ENCODE results near the gene FBXW8.

DNA sequence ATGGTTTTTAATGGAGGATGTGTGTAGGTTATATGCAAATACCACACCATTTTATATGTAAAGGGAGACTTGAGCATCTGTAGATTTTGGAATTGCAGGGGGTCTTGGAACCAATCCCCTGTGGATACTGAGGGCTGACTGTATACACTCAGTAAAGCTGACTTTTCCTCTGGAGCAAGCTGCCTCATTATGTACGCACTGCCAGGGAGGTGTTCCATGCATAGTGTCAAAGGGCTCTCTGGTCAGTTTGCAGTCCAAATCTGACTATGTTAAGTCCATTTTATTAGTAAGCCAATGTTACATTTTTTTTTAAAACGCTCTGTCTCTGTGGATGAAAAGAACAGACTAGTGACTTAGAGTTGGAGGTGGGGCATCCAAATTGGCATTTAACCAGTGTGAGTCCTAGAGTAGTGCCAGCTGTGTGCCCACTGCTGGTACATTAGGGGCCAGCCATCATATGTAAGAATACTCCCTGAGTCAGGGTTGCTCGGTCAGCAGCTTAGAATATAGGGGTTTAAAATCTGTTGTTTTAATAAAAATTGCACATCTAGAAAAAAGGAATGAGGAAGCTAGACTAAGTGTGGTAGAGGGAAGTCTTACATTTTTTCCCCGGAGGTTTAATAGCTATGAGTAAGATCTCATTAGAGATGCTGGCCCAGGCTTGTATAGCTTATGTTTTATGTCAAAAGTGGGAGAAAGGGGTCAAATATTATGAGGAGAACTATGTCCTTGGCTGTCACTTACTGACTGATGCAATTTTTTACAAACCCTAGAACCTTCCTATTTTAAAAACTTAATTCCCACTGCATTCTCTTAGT is 101.4 kb downstream of the FBXW8 start:
- TF ChIP-seq, protein P1, sequence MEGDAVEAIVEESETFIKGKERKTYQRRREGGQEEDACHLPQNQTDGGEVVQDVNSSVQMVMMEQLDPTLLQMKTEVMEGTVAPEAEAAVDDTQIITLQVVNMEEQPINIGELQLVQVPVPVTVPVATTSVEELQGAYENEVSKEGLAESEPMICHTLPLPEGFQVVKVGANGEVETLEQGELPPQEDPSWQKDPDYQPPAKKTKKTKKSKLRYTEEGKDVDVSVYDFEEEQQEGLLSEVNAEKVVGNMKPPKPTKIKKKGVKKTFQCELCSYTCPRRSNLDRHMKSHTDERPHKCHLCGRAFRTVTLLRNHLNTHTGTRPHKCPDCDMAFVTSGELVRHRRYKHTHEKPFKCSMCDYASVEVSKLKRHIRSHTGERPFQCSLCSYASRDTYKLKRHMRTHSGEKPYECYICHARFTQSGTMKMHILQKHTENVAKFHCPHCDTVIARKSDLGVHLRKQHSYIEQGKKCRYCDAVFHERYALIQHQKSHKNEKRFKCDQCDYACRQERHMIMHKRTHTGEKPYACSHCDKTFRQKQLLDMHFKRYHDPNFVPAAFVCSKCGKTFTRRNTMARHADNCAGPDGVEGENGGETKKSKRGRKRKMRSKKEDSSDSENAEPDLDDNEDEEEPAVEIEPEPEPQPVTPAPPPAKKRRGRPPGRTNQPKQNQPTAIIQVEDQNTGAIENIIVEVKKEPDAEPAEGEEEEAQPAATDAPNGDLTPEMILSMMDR (IDR thresholded peaks at IDR 0.05; ENCODE audit: extremely low read depth in 1 of 2, insufficient read depth in 1 of 2, low read depth in 1 of 2, low read length in 2 of 2), result no peak
- TF ChIP-seq POLR2A (IDR thresholded peaks at IDR 0.05; ENCODE audit: low read depth, low read length) (no peak), EZH2 (IDR thresholded peaks at IDR 0.05; ENCODE audit: borderline replicate concordance, low read depth, low read length, severe bottlenecking) (no peak), POLR2AphosphoS5 (IDR thresholded peaks at IDR 0.05; ENCODE audit: insufficient read depth, low read depth, low read length) (no peak), JUN (IDR thresholded peaks at IDR 0.05; ENCODE audit: borderline replicate concordance, insufficient read depth, insufficient read length, low read depth) (no peak), MYC (IDR thresholded peaks at IDR 0.05; ENCODE audit: low read depth, low read length) (no peak)

All from endothelial cell of umbilical vein (primary cell).